C1 segment of cervical spinal cord (tissue), 14 donors: ENCODE measurements around the gene MINDY4.
A peak's percentile ranks its signal among the peaks of the same experiment; 100 is the strongest.
"Not testable (repeated sequence)": the region's sequence is repeated elsewhere in the genome, so short reads cannot be mapped to it uniquely, and the experiment has no call there.

Source experiments
- DNase-seq, 14 donors: peaks; one replicate each; lab custom pipeline; 2025; lab: John Stamatoyannopoulos, UW

The MINDY4 gene

GRCh38 chr7:30800785-30801252, 29.6 kb downstream of the MINDY4 start:
- DNase-seq: peak in 11 of 14 donors; percentile 26 to 79 (median 52)

- no peak for DNase-seq
These were observed 31.6 kb downstream of the MINDY4 start for GRCh38 chr7:30802812-30803211.

- no peak for DNase-seq
These were observed 33.0 kb downstream of the MINDY4 start for GRCh38 chr7:30804078-30804661.

- no peak for DNase-seq
These were observed 34.0 kb downstream of the MINDY4 start for GRCh38 chr7:30805081-30805691.

- DNase-seq: no peak
These were observed 34.7 kb downstream of the MINDY4 start for GRCh38 chr7:30805931-30806330.

- not testable (repeated sequence) for DNase-seq
These were observed 36.3 kb downstream of the MINDY4 start for GRCh38 chr7:30807477-30807876.

- DNase-seq: not testable (repeated sequence)
These were observed 36.7 kb downstream of the MINDY4 start for GRCh38 chr7:30807941-30808340.

GRCh38 chr7:30810986-30811385, 39.8 kb downstream of the MINDY4 start:
- no peak for DNase-seq

- DNase-seq: no peak
These were observed 41.5 kb downstream of the MINDY4 start for GRCh38 chr7:30812676-30813075.

- no peak for DNase-seq
These were observed 42.2 kb downstream of the MINDY4 start for GRCh38 chr7:30813466-30813865.

GRCh38 chr7:30814700-30815387, 43.6 kb downstream of the MINDY4 start:
- peak in 8 of 14 donors; percentile 18 to 67 (median 32) for DNase-seq

GRCh38 chr7:30815388-30815854, 44.2 kb downstream of the MINDY4 start:
- DNase-seq: no peak

GRCh38 chr7:30815951-30816644, 44.9 kb downstream of the MINDY4 start:
- DNase-seq: peak in 4 of 14 donors; percentile 14 to 72 (median 45)

GRCh38 chr7:30816645-30817370, 45.6 kb downstream of the MINDY4 start:
- DNase-seq: peak in 1 of 14 donors; percentile 72

- DNase-seq: no peak
These were observed 46.2 kb downstream of the MINDY4 start for GRCh38 chr7:30817371-30817767.

GRCh38 chr7:30824821-30825720, 53.9 kb downstream of the MINDY4 start:
- DNase-seq: peak in 5 of 14 donors; percentile 40 to 65 (median 44)

GRCh38 chr7:30826181-30826580, 55.0 kb downstream of the MINDY4 start:
- DNase-seq: no peak

- DNase-seq: no peak
These were observed 57.4 kb downstream of the MINDY4 start for GRCh38 chr7:30828591-30828990.

GRCh38 chr7:30829471-30829870, 58.3 kb downstream of the MINDY4 start:
- no peak for DNase-seq

- DNase-seq: no peak
These were observed 60.0 kb downstream of the MINDY4 start for GRCh38 chr7:30831227-30831626.
